K562 (cell line): ENCODE results near the gene ATP2A3.

ENCODE experiments used
- CREB1 ChIP-seq, 2 experiments: sonication (generic) in 1 of 2; formaldehyde crosslinking in 1 of 2; IDR thresholded peaks; 2 replicates each; pipeline versions ENCODE4 v1.6.1 to v1.8.0; 2012 to 2022; ENCODE audit warnings: inconsistent platforms in 1 of 2, mild to moderate bottlenecking in 1 of 2, missing genetic modification reagents in 1 of 2, moderate library complexity in 1 of 2
- POLR2AphosphoS5 ChIP-seq: IDR thresholded peaks from 2 replicates; pipeline ENCODE4 v1.6.1; 2011; ENCODE audit warnings: mild to moderate bottlenecking, low read depth, low read length, moderate library complexity; ENCODE audit not compliant: control insufficient read depth, insufficient read depth
- RBM34 ChIP-seq: fragments of 200-400 bp; formaldehyde crosslinking; IDR thresholded peaks from 2 replicates; pipeline ENCODE4 v1.6.1; 2018; ENCODE audit warnings: low read length, borderline replicate concordance; ENCODE audit not compliant: insufficient read depth
- SOX6 ChIP-seq: fragments of 450-650 bp; IDR thresholded peaks from 2 replicates; pipeline ENCODE4 v1.6.1; 2014; ENCODE audit warnings: mild to moderate bottlenecking
- ZFP30 ChIP-seq: fragments of 250-450 bp; sonication (Bioruptor Pico); IDR thresholded peaks from 2 replicates; pipeline ENCODE4 v1.8.0; 2022; ENCODE audit warnings: moderate library complexity, mild to moderate bottlenecking, inconsistent platforms, borderline replicate concordance
- TF ChIP-seq, protein P1 (sequence below), 2 experiments: fragments of 450-650 bp; IDR thresholded peaks; 2 replicates each; pipeline ENCODE4 v1.6.1; 2016
- TF ChIP-seq, protein P2 (sequence below), 3 experiments: IDR thresholded peaks in 2 of 3; conservative IDR thresholded peaks in 1 of 3; 2 replicates each; pipeline ENCODE4 v1.5.1; 2011 to 2012; ENCODE audit warnings: low read length in 3 of 3, mild to moderate bottlenecking in 3 of 3, control low read depth in 2 of 3, improper control_type of control experiment in 1 of 3, inconsistent platforms in 1 of 3, low read depth in 1 of 3, mixed read lengths in 1 of 3, moderate library complexity in 1 of 3; ENCODE audit not compliant: insufficient read depth in 2 of 3

DNA sequence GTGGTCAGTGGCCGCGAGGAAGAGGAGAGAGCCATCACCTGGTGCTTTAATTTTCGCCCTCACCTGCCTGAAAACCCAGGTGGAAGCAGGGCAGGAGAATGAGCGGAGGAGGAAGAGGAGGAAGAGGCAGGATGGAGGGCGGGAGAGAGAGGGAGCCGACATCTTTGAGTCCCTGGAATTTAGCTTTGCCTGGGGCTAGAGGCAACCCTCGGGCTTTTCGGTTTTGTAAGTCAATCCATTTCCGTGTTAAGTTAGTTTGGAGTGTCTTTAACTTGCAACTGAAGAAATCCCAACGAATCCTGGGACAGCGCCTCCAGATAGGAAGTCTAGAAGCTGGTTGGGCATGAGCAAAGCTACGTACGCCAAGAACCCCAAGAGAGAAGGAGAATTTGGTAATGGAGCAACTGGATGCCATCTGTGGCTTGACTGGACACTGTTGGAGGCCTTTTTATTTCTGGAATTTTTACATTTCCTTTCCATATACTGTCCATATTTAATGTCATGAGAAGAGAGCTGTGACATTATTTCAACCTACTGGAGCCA lies 36.9 kb upstream of the ATP2A3 start:
- TF ChIP-seq CREB1 (IDR thresholded peaks at IDR 0.05) (no peak), CREB1 (CRISPR knock-in tag; IDR thresholded peaks at IDR 0.05) (no peak), ZFP30 (CRISPR knock-in tag) (no peak), POLR2AphosphoS5 (no peak), RBM34 (no peak), SOX6 (no peak)
- TF ChIP-seq, protein P1, sequence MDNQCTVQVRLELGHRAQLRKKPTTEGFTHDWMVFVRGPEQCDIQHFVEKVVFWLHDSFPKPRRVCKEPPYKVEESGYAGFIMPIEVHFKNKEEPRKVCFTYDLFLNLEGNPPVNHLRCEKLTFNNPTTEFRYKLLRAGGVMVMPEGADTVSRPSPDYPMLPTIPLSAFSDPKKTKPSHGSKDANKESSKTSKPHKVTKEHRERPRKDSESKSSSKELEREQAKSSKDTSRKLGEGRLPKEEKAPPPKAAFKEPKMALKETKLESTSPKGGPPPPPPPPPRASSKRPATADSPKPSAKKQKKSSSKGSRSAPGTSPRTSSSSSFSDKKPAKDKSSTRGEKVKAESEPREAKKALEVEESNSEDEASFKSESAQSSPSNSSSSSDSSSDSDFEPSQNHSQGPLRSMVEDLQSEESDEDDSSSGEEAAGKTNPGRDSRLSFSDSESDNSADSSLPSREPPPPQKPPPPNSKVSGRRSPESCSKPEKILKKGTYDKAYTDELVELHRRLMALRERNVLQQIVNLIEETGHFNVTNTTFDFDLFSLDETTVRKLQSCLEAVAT (IDR thresholded peaks at IDR 0.05) = no peak
- TF ChIP-seq, protein P2, sequence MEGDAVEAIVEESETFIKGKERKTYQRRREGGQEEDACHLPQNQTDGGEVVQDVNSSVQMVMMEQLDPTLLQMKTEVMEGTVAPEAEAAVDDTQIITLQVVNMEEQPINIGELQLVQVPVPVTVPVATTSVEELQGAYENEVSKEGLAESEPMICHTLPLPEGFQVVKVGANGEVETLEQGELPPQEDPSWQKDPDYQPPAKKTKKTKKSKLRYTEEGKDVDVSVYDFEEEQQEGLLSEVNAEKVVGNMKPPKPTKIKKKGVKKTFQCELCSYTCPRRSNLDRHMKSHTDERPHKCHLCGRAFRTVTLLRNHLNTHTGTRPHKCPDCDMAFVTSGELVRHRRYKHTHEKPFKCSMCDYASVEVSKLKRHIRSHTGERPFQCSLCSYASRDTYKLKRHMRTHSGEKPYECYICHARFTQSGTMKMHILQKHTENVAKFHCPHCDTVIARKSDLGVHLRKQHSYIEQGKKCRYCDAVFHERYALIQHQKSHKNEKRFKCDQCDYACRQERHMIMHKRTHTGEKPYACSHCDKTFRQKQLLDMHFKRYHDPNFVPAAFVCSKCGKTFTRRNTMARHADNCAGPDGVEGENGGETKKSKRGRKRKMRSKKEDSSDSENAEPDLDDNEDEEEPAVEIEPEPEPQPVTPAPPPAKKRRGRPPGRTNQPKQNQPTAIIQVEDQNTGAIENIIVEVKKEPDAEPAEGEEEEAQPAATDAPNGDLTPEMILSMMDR (IDR thresholded peaks at IDR 0.05 in 2 of 3, conservative IDR thresholded peaks at IDR 0.05 in 1 of 3; ENCODE audit: insufficient read depth in 2 of 3, low read depth in 1 of 3, low read length in 3 of 3) = no peak
